Skin epidermis (tissue), 12 donors: ENCODE data around the gene CCNI.
A peak's percentile ranks its signal among the peaks of the same experiment; 100 is the strongest.
"Not testable (repeated sequence)": the region's sequence is repeated elsewhere in the genome, so short reads cannot be mapped to it uniquely, and the experiment has no call there.

Experiments used
- H3K27ac ChIP-seq, 21 experiments: fragments of 200-600 bp; sonication (generic) in 11 of 21; one replicate each; pipeline ENCODE4 v1.5.0; 2020; ENCODE audit warnings: mild to moderate bottlenecking in 3 of 21, inconsistent platforms in 2 of 21, moderate library complexity in 2 of 21
- H3K4me3 ChIP-seq, 7 experiments: fragments of 200-600 bp; sonication (generic) in 2 of 7; one replicate each; pipeline ENCODE4 v1.5.0; 2020; ENCODE audit warnings: inconsistent platforms in 2 of 7, mild to moderate bottlenecking in 2 of 7, moderate library complexity in 1 of 7

The CCNI gene

GRCh38 chr4:77044461-77045150 is 31.2 kb downstream of the CCNI start:
- Histone ChIP-seq H3K27ac (peak overlapping the region in 1 of 21 experiments; percentile 15), H3K4me3 (no peak overlapping the region)

- peak overlapping the region in 3 of 21 experiments; percentile 2 to 27 (median 21) for H3K27ac ChIP-seq
These were observed 32.2 kb downstream of the CCNI start for GRCh38 chr4:77043507-77044136.

GRCh38 chr4:77040854-77041725 is 34.7 kb downstream of the CCNI start:
- peak overlapping the region in 2 of 21 experiments; percentile 1 to 7 for H3K27ac ChIP-seq
- no peak overlapping the region for H3K4me3 ChIP-seq

More at GRCh38 chr4:77043507-77044136, 32.2 kb downstream of the CCNI start:
- no peak overlapping the region for H3K4me3 ChIP-seq

GRCh38 chr4:77040270-77040669 is 35.5 kb downstream of the CCNI start:
- Histone ChIP-seq H3K4me3 (no peak overlapping the region), H3K27ac (peak overlapping the region in 1 of 21 experiments; percentile 7)

GRCh38 chr4:77039796-77040195 is 36.0 kb downstream of the CCNI start:
- Histone ChIP-seq H3K4me3 (no peak overlapping the region), H3K27ac (no peak overlapping the region)

GRCh38 chr4:77037736-77038135 is 38.1 kb downstream of the CCNI start:
- Histone ChIP-seq H3K27ac (no peak overlapping the region), H3K4me3 (no peak overlapping the region)

- H3K4me3 ChIP-seq = not testable (repeated sequence)
- peak overlapping the region in 1 of 21 experiments; percentile 46 for H3K27ac ChIP-seq
These were observed 38.6 kb downstream of the CCNI start for GRCh38 chr4:77037168-77037567.

- peak overlapping the region in 2 of 21 experiments; percentile 8 to 58 for H3K27ac ChIP-seq
- no peak overlapping the region for H3K4me3 ChIP-seq
These were observed 39.6 kb downstream of the CCNI start for GRCh38 chr4:77036206-77036605.

GRCh38 chr4:77035153-77035552 is 40.6 kb downstream of the CCNI start:
- peak overlapping the region in 3 of 21 experiments; percentile 8 to 58 (median 12) for H3K27ac ChIP-seq
- no peak overlapping the region for H3K4me3 ChIP-seq

- Histone ChIP-seq H3K27ac (peak overlapping the region in 3 of 21 experiments; percentile 8 to 66 (median 39)), H3K4me3 (no peak overlapping the region)
These were observed 44.2 kb downstream of the CCNI start for GRCh38 chr4:77031544-77031943.

GRCh38 chr4:77029757-77030156 is 46.0 kb downstream of the CCNI start:
- H3K4me3 ChIP-seq, H3K27ac ChIP-seq: not testable (repeated sequence)

- Histone ChIP-seq H3K4me3 (no peak overlapping the region), H3K27ac (no peak overlapping the region)
These were observed 47.5 kb downstream of the CCNI start for GRCh38 chr4:77028246-77028645.

- no peak overlapping the region for H3K4me3 ChIP-seq
- H3K27ac ChIP-seq = no peak overlapping the region
These were observed 49.5 kb downstream of the CCNI start for GRCh38 chr4:77026322-77026704.

- H3K4me3 ChIP-seq = no peak overlapping the region
- peak overlapping the region in 1 of 21 experiments; percentile 39 for H3K27ac ChIP-seq
These were observed 50.0 kb downstream of the CCNI start for GRCh38 chr4:77025643-77026321.

GRCh38 chr4:77023920-77024319 is 51.9 kb downstream of the CCNI start:
- H3K4me3 ChIP-seq = no peak overlapping the region
- no peak overlapping the region for H3K27ac ChIP-seq

- H3K27ac ChIP-seq = peak overlapping the region in 2 of 21 experiments; percentile 17 to 25
- no peak overlapping the region for H3K4me3 ChIP-seq
These were observed 53.1 kb downstream of the CCNI start for GRCh38 chr4:77022560-77023179.

GRCh38 chr4:77021614-77022089 is 54.1 kb downstream of the CCNI start:
- H3K4me3 ChIP-seq = no peak overlapping the region
- H3K27ac ChIP-seq = peak overlapping the region in 6 of 21 experiments; percentile 3 to 25 (median 16)

GRCh38 chr4:77020017-77020416 is 55.8 kb downstream of the CCNI start:
- no peak overlapping the region for H3K4me3 ChIP-seq
- no peak overlapping the region for H3K27ac ChIP-seq

GRCh38 chr4:77015390-77015789 is 60.4 kb downstream of the CCNI start:
- Histone ChIP-seq H3K4me3 (no peak overlapping the region), H3K27ac (no peak overlapping the region)
